HL-60/S4 treated with phorbol 12-myristate 13-acetate at 8.2 ng/mL for 4 days and 3 days (cell line): ENCODE measurements around the gene UBE2I.

Source experiments
- in situ Hi-C: fragments of 300-500 bp; cut with MboI; formaldehyde crosslinking; loops from 2 replicates; pipeline ENCODE4 v1.15.0; 2022; ENCODE audit warnings: low sequenced_read_pairs

UBE2I gene

DNA sequence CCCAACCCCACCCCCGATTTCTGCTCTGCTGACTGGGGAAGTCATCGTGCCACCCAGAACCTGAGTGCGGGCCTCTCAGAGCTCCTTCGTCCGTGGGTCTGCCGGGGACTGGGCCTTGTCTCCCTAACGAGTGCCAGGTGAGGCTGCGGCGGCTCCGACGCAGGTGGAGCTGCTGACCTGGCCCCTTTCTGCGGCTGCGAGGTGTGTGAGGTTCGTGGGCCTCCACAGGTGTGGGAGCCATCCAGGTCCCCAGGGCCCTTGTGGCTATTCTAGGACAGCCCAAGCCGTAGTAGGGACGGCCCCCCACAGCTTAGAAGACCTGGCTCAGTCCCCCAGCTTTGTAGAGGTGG is 3.0 kb downstream of the UBE2I start:
- in situ Hi-C loops: no loop called here

DNA sequence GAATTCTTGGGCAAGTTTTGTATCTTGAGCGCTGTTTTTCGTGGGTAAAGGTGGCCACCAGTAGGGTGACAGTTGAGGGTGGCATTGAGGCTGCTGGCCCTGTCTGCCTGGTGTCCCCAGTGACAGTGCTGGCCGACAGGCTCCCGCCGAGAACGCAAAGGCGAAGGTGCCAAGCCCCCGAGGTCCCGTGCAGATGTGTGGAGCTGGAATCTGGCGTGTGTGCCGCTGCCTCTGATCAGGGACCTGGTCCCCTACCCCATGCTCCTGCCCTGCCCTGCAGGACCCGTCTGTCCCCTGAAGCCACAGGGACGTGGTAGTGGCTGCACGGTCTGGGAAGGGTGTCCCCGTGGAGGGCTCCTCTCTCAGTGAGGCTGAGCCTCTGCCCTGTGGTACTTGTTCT is 3.5 kb downstream of the UBE2I start:
- in situ Hi-C loops: no loop called here

DNA sequence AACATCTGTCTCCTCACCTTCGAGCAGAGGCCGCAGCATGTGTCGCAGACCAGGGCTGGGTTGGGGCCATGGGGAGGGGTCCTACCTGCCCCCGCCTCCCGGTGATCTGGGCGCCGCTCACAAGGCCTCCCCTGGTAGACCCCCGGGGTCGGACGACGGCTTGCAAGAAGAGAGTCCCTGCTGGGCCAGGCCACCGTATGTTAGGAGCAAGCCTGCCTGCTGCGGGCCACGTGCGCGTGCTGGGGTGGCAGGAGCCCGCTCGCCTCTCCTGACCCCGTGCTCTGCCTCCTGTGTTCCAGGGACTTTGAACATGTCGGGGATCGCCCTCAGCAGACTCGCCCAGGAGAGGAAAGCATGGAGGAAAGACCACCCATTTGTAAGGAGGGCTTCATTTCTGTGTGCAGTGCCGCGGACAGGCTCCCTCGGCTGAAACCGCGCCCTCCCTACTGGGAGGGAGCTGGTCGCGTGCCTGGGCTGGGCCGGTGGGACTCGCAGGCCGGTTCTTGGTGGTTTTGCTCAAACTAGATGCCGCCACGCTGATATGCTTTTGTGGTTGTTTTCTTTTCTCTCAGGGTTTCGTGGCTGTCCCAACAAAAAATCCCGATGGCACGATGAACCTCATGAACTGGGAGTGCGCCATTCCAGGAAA is 4.4 kb downstream of the UBE2I start:
- in situ Hi-C loops: no loop called here

DNA sequence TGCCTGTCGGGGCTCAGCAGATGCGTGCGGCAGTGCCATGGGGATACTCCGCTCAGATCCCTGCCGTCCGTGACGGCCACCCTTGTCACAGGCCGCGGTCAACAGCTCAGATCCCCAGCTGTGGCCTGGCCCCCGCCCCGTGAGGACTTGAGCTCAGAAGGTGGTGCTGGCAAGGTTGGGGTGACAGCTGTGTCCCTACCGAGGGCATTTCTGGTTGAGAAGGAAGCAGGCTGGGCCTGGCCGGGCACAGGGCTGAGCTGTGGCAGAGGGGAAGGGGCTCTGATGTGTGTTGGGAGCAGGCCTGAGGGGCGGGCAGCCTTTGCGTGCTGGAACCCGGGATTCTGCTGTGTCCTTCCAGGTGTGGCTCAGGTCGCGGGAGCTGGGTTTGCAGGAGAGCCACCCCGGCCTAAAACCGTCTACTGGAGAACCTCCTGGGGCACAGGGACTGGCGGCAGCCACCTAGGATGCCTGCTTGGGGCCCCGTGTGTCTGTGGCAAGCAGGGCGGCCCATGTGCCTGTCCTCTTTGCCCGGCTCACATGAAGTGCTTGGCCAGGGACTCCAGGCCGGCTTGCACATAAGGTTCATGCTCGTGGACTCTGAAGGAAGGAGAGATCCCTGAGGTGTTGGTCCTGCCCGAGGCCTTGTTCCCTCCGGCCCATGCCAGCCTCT is 5.1 kb downstream of the UBE2I start:
- in situ Hi-C loops: no loop called here

DNA sequence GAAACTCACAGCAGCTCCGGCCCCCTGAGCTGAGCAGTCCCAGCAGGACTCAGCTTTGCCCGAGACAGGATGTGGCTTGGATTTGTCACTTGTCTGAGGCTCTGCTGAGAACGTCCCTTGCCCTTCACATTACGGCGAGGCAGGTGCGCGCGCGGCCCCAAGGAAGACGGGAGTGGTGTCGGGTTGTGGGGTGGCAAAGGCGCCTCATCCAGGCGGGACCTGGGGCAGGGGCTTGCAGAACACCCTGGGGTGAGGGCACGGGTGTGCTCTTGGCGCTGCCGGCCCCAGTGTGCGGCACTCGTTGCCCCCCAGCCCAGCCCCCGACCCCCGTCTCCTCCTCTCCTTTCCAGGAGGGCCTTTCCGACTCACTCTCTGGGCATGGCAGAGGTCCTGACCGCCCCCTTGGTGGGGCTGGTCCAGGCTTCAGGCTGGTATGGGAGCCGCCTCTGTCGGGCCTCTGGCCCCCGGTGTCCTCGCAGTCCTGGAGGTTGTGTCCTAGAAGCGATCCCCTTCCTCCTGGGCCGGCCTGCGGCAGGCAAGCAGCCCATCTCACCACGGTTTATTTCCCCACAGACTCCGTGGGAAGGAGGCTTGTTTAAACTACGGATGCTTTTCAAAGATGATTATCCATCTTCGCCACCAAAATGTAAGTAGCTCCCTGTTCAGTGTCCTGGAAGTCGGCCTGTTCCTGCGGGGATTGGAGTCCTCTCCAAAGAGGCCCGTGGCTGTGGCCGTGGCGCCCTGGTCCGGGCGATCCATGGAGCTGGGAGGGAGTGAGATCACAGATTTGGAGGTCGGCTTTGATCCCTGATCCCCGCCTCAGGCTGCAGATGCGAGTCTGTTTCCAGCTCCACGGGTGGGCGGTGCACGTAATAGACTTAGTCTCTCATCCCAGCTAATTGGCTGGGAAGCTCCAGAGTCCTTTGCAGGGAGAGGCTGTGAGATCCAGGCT is 5.9 kb downstream of the UBE2I start:
- in situ Hi-C loops: no loop called here

GRCh38 chr16:1316033-1316405 is 6.6 kb downstream of the UBE2I start:
- in situ Hi-C loops: no loop called here

DNA sequence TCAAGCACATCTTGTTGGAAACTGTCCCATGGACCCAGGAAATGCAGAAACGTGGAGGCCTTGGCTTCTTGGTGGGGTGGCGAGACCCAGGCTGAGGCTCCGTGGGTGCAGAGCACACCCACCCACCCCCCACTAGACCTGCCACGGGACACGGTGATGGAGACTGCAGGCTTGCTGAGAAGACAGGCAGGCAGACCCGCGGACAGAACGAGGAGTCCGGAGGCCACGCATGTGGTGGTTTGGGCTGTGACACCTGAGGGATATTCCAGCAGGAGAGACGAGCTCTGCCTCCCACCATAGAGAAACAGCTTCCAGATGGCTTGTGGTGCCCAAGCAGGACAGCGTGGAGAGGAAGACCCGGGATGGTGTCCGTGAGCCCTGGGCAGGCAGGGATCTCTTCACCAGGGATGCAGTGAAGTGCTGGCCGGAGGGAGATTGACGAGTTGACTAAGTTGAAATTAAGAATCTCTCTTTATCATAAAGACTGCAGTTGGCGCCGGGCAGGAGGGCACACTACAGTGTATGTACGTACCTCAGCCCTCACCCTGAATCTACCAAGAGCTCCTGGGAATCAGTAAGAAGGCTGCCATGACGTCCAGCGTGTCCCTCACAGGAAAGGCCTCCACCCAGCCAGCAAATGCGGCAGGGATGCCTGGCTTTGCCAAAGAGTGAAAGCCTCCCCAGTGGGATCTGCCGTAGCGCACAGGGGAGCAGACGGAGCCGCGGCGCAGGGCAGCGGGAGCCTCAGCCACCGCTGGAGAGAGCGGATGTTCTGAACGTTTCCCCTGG is 8.2 kb downstream of the UBE2I start:
- in situ Hi-C loops: no loop called here

GRCh38 chr16:1318268-1318545 is 8.8 kb downstream of the UBE2I start:
- in situ Hi-C loops: no loop called here

- in situ Hi-C loops: no loop called here
Measured at GRCh38 chr16:1319041-1319440, 9.6 kb downstream of the UBE2I start.

GRCh38 chr16:1320097-1320496 is 10.7 kb downstream of the UBE2I start:
- in situ Hi-C loops: no loop called here

DNA sequence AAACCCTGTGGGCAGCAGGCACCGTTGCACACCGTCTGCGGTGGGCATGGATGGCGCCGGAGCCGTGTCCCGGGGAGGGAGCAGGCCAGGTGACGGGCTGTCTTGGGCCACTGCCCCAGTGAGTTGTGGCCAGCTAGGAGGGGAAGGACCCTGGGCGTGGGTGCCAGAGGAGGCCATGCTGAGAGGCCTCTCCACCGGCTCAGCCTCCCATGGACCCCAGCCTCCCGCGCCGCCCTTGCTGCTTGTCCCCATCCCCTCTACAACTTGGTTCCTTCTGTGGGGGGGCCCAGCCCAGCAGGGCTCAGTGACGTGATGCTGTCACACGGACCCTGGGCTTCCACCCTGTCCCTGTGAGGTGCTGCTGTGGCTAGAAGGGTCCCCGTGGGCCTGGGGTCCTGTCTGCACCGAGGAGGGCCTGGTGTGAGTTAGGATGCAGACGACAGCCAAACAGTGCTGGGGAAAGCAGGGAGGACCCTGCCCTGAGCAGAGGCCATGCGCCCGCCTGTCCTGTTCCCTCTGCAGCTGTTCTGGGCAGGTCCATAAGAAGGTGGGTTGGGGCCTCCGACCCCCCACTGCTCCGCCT is 11.3 kb downstream of the UBE2I start:
- in situ Hi-C loops: no loop called here

GRCh38 chr16:1322407-1322806 is 13.0 kb downstream of the UBE2I start:
- in situ Hi-C loops: no loop called here

- in situ Hi-C loops: no loop called here
Measured at GRCh38 chr16:1323296-1324239, 14.1 kb downstream of the UBE2I start.

GRCh38 chr16:1324286-1324826 is 14.9 kb downstream of the UBE2I start:
- in situ Hi-C loops: no loop called here

- in situ Hi-C loops: no loop called here
Measured at GRCh38 chr16:1325261-1325660, 15.8 kb downstream of the UBE2I start.

DNA sequence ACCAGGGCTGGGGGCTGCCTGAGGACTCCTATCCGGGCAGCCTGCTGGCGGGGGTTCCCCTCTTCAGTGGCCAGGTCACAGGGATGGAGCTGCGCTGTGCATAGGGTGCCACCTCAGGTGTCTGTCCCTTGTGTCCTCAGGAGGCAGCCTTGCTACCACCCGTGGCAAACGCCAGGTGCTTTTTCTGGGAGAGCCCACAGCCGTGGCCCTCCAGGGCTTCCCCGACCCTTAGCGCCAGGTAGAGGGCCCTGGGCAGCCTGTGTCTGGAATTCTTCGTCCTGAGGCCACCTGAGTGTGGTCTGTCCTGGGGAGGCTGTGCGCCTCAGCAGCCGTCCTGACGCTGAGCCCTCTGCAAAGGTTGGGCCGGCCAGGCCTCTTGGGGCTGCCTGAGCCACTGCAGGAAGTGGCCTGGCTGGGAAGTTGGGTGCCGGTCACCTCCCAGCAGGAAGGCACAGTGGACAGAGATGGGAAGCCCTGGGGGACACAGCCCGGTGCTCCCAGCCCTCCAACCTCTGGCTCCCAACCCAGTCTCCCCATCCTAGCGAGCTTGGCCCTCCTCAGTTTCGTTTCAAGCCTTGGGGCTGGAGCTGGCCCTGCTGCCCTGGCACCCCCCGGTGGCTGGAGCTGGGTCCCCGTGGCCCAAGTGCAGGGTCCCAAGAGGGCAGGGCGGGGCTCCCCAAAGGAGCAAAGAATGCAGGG is 16.4 kb downstream of the UBE2I start:
- in situ Hi-C loops: no loop called here

DNA sequence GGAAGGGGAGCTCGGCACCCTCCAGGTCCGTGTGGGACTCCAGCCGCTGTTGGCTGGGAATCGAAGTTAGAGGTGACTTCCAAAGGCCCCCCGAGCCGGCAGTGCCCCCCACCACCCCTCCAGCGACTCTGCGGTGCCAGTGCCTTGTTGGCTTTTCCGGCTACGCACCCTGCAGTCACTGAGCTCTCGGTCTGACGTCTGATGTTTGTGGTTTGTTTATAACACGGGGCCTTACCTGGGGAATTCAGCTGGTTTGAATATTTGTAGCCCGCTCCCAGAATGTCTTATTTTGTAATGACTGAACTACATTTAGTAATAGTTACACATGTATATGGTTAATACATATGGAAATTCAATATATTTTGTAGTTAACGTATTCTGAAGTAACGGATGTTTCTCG is 17.0 kb downstream of the UBE2I start:
- in situ Hi-C loops: no loop called here

- in situ Hi-C loops: no loop called here
Measured at GRCh38 chr16:1326946-1327618, 17.6 kb downstream of the UBE2I start.

DNA sequence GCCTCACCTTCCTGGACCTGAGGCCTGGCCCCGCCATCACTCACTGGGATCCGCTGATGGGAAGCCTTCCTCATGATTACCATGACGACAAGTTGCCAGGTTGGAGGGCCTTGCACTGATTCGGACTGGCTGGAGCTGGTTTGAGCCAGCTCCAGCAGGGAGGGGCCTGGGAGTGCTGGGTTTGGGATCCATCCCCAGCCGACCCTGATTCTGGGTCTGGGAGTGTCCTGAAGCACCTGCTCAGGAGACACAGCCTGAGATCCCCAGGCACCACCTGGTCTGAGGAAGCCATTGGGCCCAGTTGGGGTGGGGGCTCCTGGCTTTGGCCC is 18.1 kb downstream of the UBE2I start:
- in situ Hi-C loops: no loop called here
